WTC11 (cell line): ENCODE data around the gene VPS52. TPM values are rescaled to one million over a fixed set of nuclear protein-coding genes. Genes with fewer than 3 reads are reported as not detected.

Experiments used
- AR ChIP-seq: fragments of 250-450 bp; sonication (Bioruptor Pico); IDR thresholded peaks from 2 replicates; pipeline ENCODE4 v1.9.0; 2021; ENCODE audit warnings: mild to moderate bottlenecking
- ATF1 ChIP-seq: sonication (generic); formaldehyde crosslinking; IDR thresholded peaks from 2 replicates; pipeline ENCODE4 v1.8.1; 2023; ENCODE audit warnings: mild to moderate bottlenecking, moderate library complexity, missing genetic modification reagents
- CREB1 ChIP-seq: sonication (generic); formaldehyde crosslinking; IDR thresholded peaks from 2 replicates; pipeline ENCODE4 v1.8.0; 2023; ENCODE audit warnings: mild to moderate bottlenecking, missing genetic modification reagents
- CREM ChIP-seq: sonication (generic); formaldehyde crosslinking; IDR thresholded peaks from 2 replicates; pipeline ENCODE4 v1.8.1; 2022; ENCODE audit warnings: mild to moderate bottlenecking, missing genetic modification reagents, moderate library complexity
- E2F1 ChIP-seq: sonication (generic); formaldehyde crosslinking; IDR thresholded peaks from 2 replicates; pipeline ENCODE4 v1.8.0; 2022; ENCODE audit warnings: mild to moderate bottlenecking, missing genetic modification reagents
- E2F4 ChIP-seq: sonication (generic); formaldehyde crosslinking; IDR thresholded peaks from 2 replicates; pipeline ENCODE4 v1.8.1; 2022; ENCODE audit warnings: low read depth, mild to moderate bottlenecking, moderate library complexity, missing genetic modification reagents, borderline replicate concordance
- EMX1 ChIP-seq: fragments of 250-450 bp; sonication (Bioruptor Pico); IDR thresholded peaks from 2 replicates; pipeline ENCODE4 v1.8.0; 2021; ENCODE audit warnings: mild to moderate bottlenecking
- ERG ChIP-seq: fragments of 250-450 bp; sonication (Bioruptor Pico); IDR thresholded peaks from 2 replicates; pipeline ENCODE4 v1.8.0; 2021; ENCODE audit warnings: mild to moderate bottlenecking
- GTF2I ChIP-seq: fragments of 250-450 bp; sonication (Bioruptor Pico); conservative IDR thresholded peaks from 2 replicates; pipeline ENCODE4 v1.4.0; 2021; ENCODE audit warnings: mild to moderate bottlenecking
- HMGXB4 ChIP-seq: sonication (generic); formaldehyde crosslinking; IDR thresholded peaks from 2 replicates; pipeline ENCODE4 v1.8.1; 2023; ENCODE audit warnings: mild to moderate bottlenecking, moderate library complexity, missing genetic modification reagents
- MYBL2 ChIP-seq: sonication (generic); formaldehyde crosslinking; IDR thresholded peaks from 2 replicates; pipeline ENCODE4 v1.8.1; 2023; ENCODE audit warnings: mild to moderate bottlenecking, moderate library complexity, missing genetic modification reagents
- NFATC4 ChIP-seq: fragments of 250-450 bp; sonication (Bioruptor Pico); IDR thresholded peaks from 2 replicates; pipeline ENCODE4 v1.9.0; 2021; ENCODE audit warnings: mild to moderate bottlenecking
- NFYB ChIP-seq: sonication (generic); formaldehyde crosslinking; conservative IDR thresholded peaks from 2 replicates; pipeline ENCODE4 v1.8.0; 2022; ENCODE audit warnings: low read depth, missing genetic modification reagents
- SOX15 ChIP-seq: fragments of 250-450 bp; sonication (Bioruptor Pico); IDR thresholded peaks from 2 replicates; pipeline ENCODE4 v1.9.0; 2021; ENCODE audit warnings: mild to moderate bottlenecking
- STAT6 ChIP-seq: sonication (generic); formaldehyde crosslinking; conservative IDR thresholded peaks from 2 replicates; pipeline ENCODE4 v1.8.1; 2023; ENCODE audit warnings: mild to moderate bottlenecking, low read depth, missing genetic modification reagents, moderate library complexity
- ZBTB21 ChIP-seq: sonication (generic); formaldehyde crosslinking; IDR thresholded peaks from 2 replicates; pipeline ENCODE4 v1.8.1; 2023; ENCODE audit warnings: mild to moderate bottlenecking, missing genetic modification reagents, borderline replicate concordance
- ZMAT4 ChIP-seq: fragments of 250-450 bp; sonication (Bioruptor Pico); IDR thresholded peaks from 2 replicates; pipeline ENCODE4 v1.9.0; 2021; ENCODE audit warnings: mild to moderate bottlenecking
- ZNF121 ChIP-seq: sonication (generic); formaldehyde crosslinking; IDR thresholded peaks from 2 replicates; pipeline ENCODE4 v1.8.0; 2023; ENCODE audit warnings: missing genetic modification reagents
- ZNF532 ChIP-seq: fragments of 250-450 bp; sonication (Bioruptor Pico); IDR thresholded peaks from 2 replicates; pipeline ENCODE4 v1.9.0; 2021; ENCODE audit warnings: mild to moderate bottlenecking, borderline replicate concordance
- ZSCAN18 ChIP-seq: fragments of 250-450 bp; sonication (Bioruptor Pico); IDR thresholded peaks from 2 replicates; pipeline ENCODE4 v2.1.2; 2022; ENCODE audit warnings: mild to moderate bottlenecking, moderate library complexity
- total RNA-seq: library from RNA; stranded (reverse); gene quantifications from 3 replicates; pipeline ENCODE4 v1.2.3, GENCODE V29; 2021

Gene VPS52
- total RNA-seq, 1 experiment from 2014 or later: 46.8 TPM

- peak; percentile 96 for TF ChIP-seq AR
- 0 out of 2 replicates have a peak, but pooled peaks have one; percentile 29 for TF ChIP-seq NFYB (CRISPR knock-in tag)
- TF ChIP-seq ZBTB21: peak; percentile 38; the same call in 1 of the 2 replicates
- no peak for TF ChIP-seq GTF2I
- TF ChIP-seq NFATC4 (CRISPR knock-in tag): peak; percentile 98
- no peak for TF ChIP-seq ZSCAN18 (CRISPR knock-in tag)
- TF ChIP-seq EMX1 (CRISPR knock-in tag): peak; percentile 99
- no peak for TF ChIP-seq STAT6
- TF ChIP-seq HMGXB4 (CRISPR knock-in tag): peak; percentile 93
- TF ChIP-seq CREB1 (CRISPR knock-in tag): peak; percentile 77
- TF ChIP-seq SOX15 (CRISPR knock-in tag): no peak
- TF ChIP-seq MYBL2 (CRISPR knock-in tag): peak; percentile 80
- TF ChIP-seq CREM (CRISPR knock-in tag): peak; percentile 36; the same call in 1 of the 2 replicates
- 0 out of 2 replicates have a peak, but pooled peaks have one; percentile 67 for TF ChIP-seq ATF1 (CRISPR knock-in tag)
- TF ChIP-seq ZNF532 (CRISPR knock-in tag): peak; percentile 97
- TF ChIP-seq E2F4 (CRISPR knock-in tag): no peak
- peak; percentile 98 for TF ChIP-seq ERG (CRISPR knock-in tag)
- TF ChIP-seq E2F1 (CRISPR knock-in tag): peak; percentile 90
- TF ChIP-seq ZNF121: no peak
- TF ChIP-seq ZMAT4 (CRISPR knock-in tag): peak; percentile 55; the same call in 1 of the 2 replicates
Observed at GRCh38 chr6:33276864-33277662, 5.4 kb upstream of the VPS52 start, which contains the start of gene B3GALT4 (continued).
